Activated CD8-positive, alpha-beta T cell treated with anti-CD3 and anti-CD28 coated beads for 36 hours (primary cell): ENCODE results near the gene NECTIN3. TPM values are rescaled to one million over a fixed set of nuclear protein-coding genes. Genes with fewer than 3 reads are reported as not detected.

Experiments used
- ATAC-seq: fragments of 200-7000 bp; cut with Tn5 transposase; one replicate; pipeline ENCODE4 v1.10.0; 2021; ENCODE audit warnings: mild to moderate bottlenecking, moderate library complexity
- CTCF ChIA-PET: fragments of 350-600 bp; sonication (Branson Sonifier 250); formaldehyde crosslinking; loops from one replicate; lab custom pipeline; 2021; ENCODE audit warnings: antibody characterized with exemption; lab: Charles Lee
- POLR2A ChIA-PET: fragments of 350-600 bp; sonication (Branson Sonifier 250); formaldehyde crosslinking; loops from one replicate; lab custom pipeline; 2021; ENCODE audit warnings: antibody characterized with exemption; lab: Charles Lee
- DNase-seq: peaks from one replicate; pipeline ENCODE4 v3.0.0-alpha.2; 2020
- H3K27ac Mint-ChIP-seq: one replicate; pipeline ENCODE4 v1.8.0; 2021; ENCODE audit warnings: mild to moderate bottlenecking, mixed read lengths
- H3K27me3 Mint-ChIP-seq: one replicate; pipeline ENCODE4 v1.8.0; 2021; ENCODE audit warnings: mixed read lengths
- H3K36me3 Mint-ChIP-seq: one replicate; pipeline ENCODE4 v1.8.0; 2021; ENCODE audit warnings: low read depth, mixed read lengths
- H3K4me1 Mint-ChIP-seq: one replicate; pipeline ENCODE4 v1.8.0; 2021; ENCODE audit warnings: low read depth, mixed read lengths
- H3K4me3 Mint-ChIP-seq: one replicate; pipeline ENCODE4 v1.8.0; 2021; ENCODE audit warnings: mild to moderate bottlenecking, moderate library complexity, mixed read lengths
- H3K9me3 Mint-ChIP-seq: one replicate; pipeline ENCODE4 v1.8.0; 2021; ENCODE audit warnings: mixed read lengths
- CTCF ChIP-seq: fragments of 200-600 bp; IDR thresholded peaks from one replicate; pipeline ENCODE4 v1.8.0; 2022; ENCODE audit warnings: antibody characterized with exemption, mild to moderate bottlenecking
- intact Hi-C: fragments of 100-400 bp; cut with micrococcal nuclease; formaldehyde crosslinking; loops from one replicate; pipeline ENCODE4 v1.10.0; 2022
- total RNA-seq, 2 experiments: library from RNA; stranded (reverse); gene quantifications; one replicate each; pipeline ENCODE4 v1.2.3, GENCODE V29; 2021

The NECTIN3 gene
- total RNA-seq, 2 experiments from 2014 or later = 3.0 to 4.3 TPM

GRCh38 chr3:111190518-111190917 lies 118.9 kb downstream of the NECTIN3 start:
- no peak for TF ChIP-seq CTCF
- Mint-ChIP-seq H3K36me3 (no peaks in the 10 kb centered on the region), H3K4me1 (peaks cover 7% of the 10 kb centered on the region), H3K9me3 (no peaks in the 10 kb centered on the region), H3K4me3 (no peak overlapping the region), H3K27ac (no peak overlapping the region), H3K27me3 (no peaks in the 10 kb centered on the region)
- ChIA-PET CTCF (no interaction called here), POLR2A (no interaction called here)
- no peak for DNase-seq
- intact Hi-C loops = no loop called here
- ATAC-seq = no peak

GRCh38 chr3:111193472-111193871 lies 121.9 kb downstream of the NECTIN3 start:
- ATAC-seq = no peak
- POLR2A ChIA-PET = no interaction called here

GRCh38 chr3:111194048-111194447 lies 122.4 kb downstream of the NECTIN3 start:
- POLR2A ChIA-PET = no interaction called here
- DNase-seq (no peak), ATAC-seq (no peak)
- intact Hi-C loops = no loop called here
- no peak for TF ChIP-seq CTCF
- no peaks in the 10 kb centered on the region for H3K9me3 Mint-ChIP-seq
- no peaks in the 10 kb centered on the region for H3K27me3 Mint-ChIP-seq
- H3K36me3 Mint-ChIP-seq = no peaks in the 10 kb centered on the region
- H3K4me1 Mint-ChIP-seq = peaks cover 13% of the 10 kb centered on the region
- H3K27ac Mint-ChIP-seq = no peak overlapping the region
- no peak overlapping the region for H3K4me3 Mint-ChIP-seq
- CTCF ChIA-PET = no interaction called here

More at GRCh38 chr3:111193472-111193871, 121.9 kb downstream of the NECTIN3 start:
- intact Hi-C loops = no loop called here
- no peaks in the 10 kb centered on the region for H3K27me3 Mint-ChIP-seq
- no peak overlapping the region for H3K4me3 Mint-ChIP-seq
- H3K9me3 Mint-ChIP-seq = no peaks in the 10 kb centered on the region
- peaks cover 13% of the 10 kb centered on the region for H3K4me1 Mint-ChIP-seq
- CTCF ChIA-PET = no interaction called here
- no peak for TF ChIP-seq CTCF
- H3K27ac Mint-ChIP-seq = no peak overlapping the region
- DNase-seq = no peak
- H3K36me3 Mint-ChIP-seq = no peaks in the 10 kb centered on the region

- DNase-seq (no peak), ATAC-seq (no peak)
- Mint-ChIP-seq H3K9me3 (no peaks in the 10 kb centered on the region), H3K27ac (no peak overlapping the region), H3K4me3 (no peak overlapping the region), H3K36me3 (no peaks in the 10 kb centered on the region), H3K4me1 (peaks cover 6% of the 10 kb centered on the region), H3K27me3 (no peaks in the 10 kb centered on the region)
- no peak for TF ChIP-seq CTCF
- intact Hi-C loops = no loop called here
- POLR2A ChIA-PET = interaction anchor here (1.0 kb wide), 1 partner anchor 138 kb away, joined by 3 read pairs; no protein-coding TSS in a partner anchor
- CTCF ChIA-PET = no interaction called here
Observed at GRCh38 chr3:111197485-111197884, 125.9 kb downstream of the NECTIN3 start.

- Mint-ChIP-seq H3K27me3 (no peaks in the 10 kb centered on the region), H3K4me1 (peaks cover 6% of the 10 kb centered on the region), H3K27ac (no peak overlapping the region), H3K36me3 (no peaks in the 10 kb centered on the region), H3K4me3 (no peak overlapping the region), H3K9me3 (no peaks in the 10 kb centered on the region)
- intact Hi-C loops = no loop called here
- DNase-seq (no peak), ATAC-seq (no peak)
- ChIA-PET POLR2A (no interaction called here), CTCF (no interaction called here)
- no peak for TF ChIP-seq CTCF
Observed at GRCh38 chr3:111200027-111200426, 128.4 kb downstream of the NECTIN3 start.
